HepG2 (cell line): ENCODE results near the gene ZNF587B. TPM values are rescaled to one million over a fixed set of nuclear protein-coding genes. Genes with fewer than 3 reads are reported as not detected.

Experiments used
- ASH2L ChIP-seq: fragments of 300-600, 200-600 bp; sonication (generic); IDR thresholded peaks from 2 replicates; pipeline ENCODE4 v1.7.0; 2017; ENCODE audit warnings: low read depth, mild to moderate bottlenecking, moderate library complexity, mixed read lengths, low read length; ENCODE audit not compliant: insufficient read length
- HIVEP1 ChIP-seq: sonication (generic); formaldehyde crosslinking; IDR thresholded peaks from 2 replicates; pipeline ENCODE4 v1.4.0; 2020; ENCODE audit warnings: mild to moderate bottlenecking, missing genetic modification reagents
- KMT2A ChIP-seq: sonication (generic); formaldehyde crosslinking; IDR thresholded peaks from 2 replicates; pipeline ENCODE4 v1.4.0; 2020; ENCODE audit warnings: missing genetic modification reagents
- NFE2L2 ChIP-seq: fragments of 150-350 bp; IDR thresholded peaks from 2 replicates; pipeline ENCODE4 v1.6.1; 2014; ENCODE audit warnings: low read length
- PREB ChIP-seq: sonication (generic); formaldehyde crosslinking; IDR thresholded peaks from 2 replicates; pipeline ENCODE4 v1.4.0; 2020; ENCODE audit warnings: missing genetic modification reagents
- RBAK ChIP-seq: sonication (generic); formaldehyde crosslinking; IDR thresholded peaks from 2 replicates; pipeline ENCODE4 v1.5.1; 2020; ENCODE audit warnings: mild to moderate bottlenecking, missing genetic modification reagents
- TFDP2 ChIP-seq: sonication (generic); formaldehyde crosslinking; IDR thresholded peaks from 2 replicates; pipeline ENCODE4 v1.4.0; 2020; ENCODE audit warnings: missing genetic modification reagents
- USF2 ChIP-seq, 2 experiments: sonication (generic) in 1 of 2; formaldehyde crosslinking in 1 of 2; IDR thresholded peaks; 2 replicates each; pipeline versions ENCODE4 v1.5.1 to v1.6.1; 2011 to 2020; ENCODE audit warnings: borderline replicate concordance in 1 of 2, low read depth in 1 of 2, low read length in 1 of 2, mild to moderate bottlenecking in 1 of 2, missing genetic modification reagents in 1 of 2, moderate library complexity in 1 of 2
- XBP1 ChIP-seq: sonication (generic); formaldehyde crosslinking; IDR thresholded peaks from 2 replicates; pipeline ENCODE4 v1.5.0; 2020; ENCODE audit warnings: missing genetic modification reagents
- ZBTB20 ChIP-seq: sonication (generic); formaldehyde crosslinking; IDR thresholded peaks from 2 replicates; pipeline ENCODE4 v1.8.1; 2023; ENCODE audit warnings: missing genetic modification reagents, low read depth, mild to moderate bottlenecking, borderline replicate concordance
- ZNF383 ChIP-seq: sonication (generic); formaldehyde crosslinking; IDR thresholded peaks from 2 replicates; pipeline ENCODE4 v1.4.0; 2020; ENCODE audit warnings: missing genetic modification reagents, mild to moderate bottlenecking, borderline replicate concordance
- ZNF513 ChIP-seq: sonication (generic); formaldehyde crosslinking; conservative IDR thresholded peaks from 2 replicates; pipeline ENCODE4 v1.5.0; 2020; ENCODE audit warnings: missing genetic modification reagents
- ZNF569 ChIP-seq: sonication (generic); formaldehyde crosslinking; IDR thresholded peaks from 2 replicates; pipeline ENCODE4 v1.5.0; 2020; ENCODE audit warnings: mild to moderate bottlenecking, missing genetic modification reagents, moderate library complexity, borderline replicate concordance
- ZNF770 ChIP-seq: sonication (generic); formaldehyde crosslinking; IDR thresholded peaks from 2 replicates; pipeline ENCODE4 v1.5.0; 2020; ENCODE audit warnings: mild to moderate bottlenecking, missing genetic modification reagents
- ZNF772 ChIP-seq: sonication (generic); formaldehyde crosslinking; IDR thresholded peaks from 2 replicates; pipeline ENCODE4 v1.5.0; 2020; ENCODE audit warnings: mild to moderate bottlenecking, missing genetic modification reagents
- ZSCAN5A ChIP-seq: sonication (generic); formaldehyde crosslinking; IDR thresholded peaks from 2 replicates; pipeline ENCODE4 v1.8.0; 2022; ENCODE audit warnings: mild to moderate bottlenecking, missing genetic modification reagents, borderline replicate concordance
- polyA plus RNA-seq, 8 experiments: library from polyadenylated mRNA; depleted of rRNA in 3 of 8; stranded (reverse) in 7 of 8; unstranded in 1 of 8; fragments of >200 nt; fragmentation: Illumina TruSeq in 4 of 8; extraction: Trizol in 4 of 8; gene quantifications; 2 replicates each; pipeline versions ENCODE4 v1.2.1 to v1.2.3, GENCODE V29; 2011 to 2016; ENCODE audit warnings: low read depth in 4 of 8, missing spikeins in 1 of 8, mixed read lengths in 1 of 8; ENCODE audit not compliant: insufficient read depth in 1 of 8
- total RNA-seq, 5 experiments: library from RNA; depleted of rRNA; stranded (reverse); fragments of >200 nt; fragmentation: Illumina TruSeq; extraction: Trizol; gene quantifications; 2 replicates each; pipeline ENCODE4 v1.2.3, GENCODE V29; 2016; ENCODE audit warnings: low read depth in 1 of 5

Gene ZNF587B
- total and polyA plus RNA-seq, 2 of the 13 experiments (the other 11 are each of a cell fraction or from before 2014, with no cell fraction given), result 5.2 to 29.9 TPM

- TF ChIP-seq PREB (CRISPR knock-in tag) (no peak), ZNF772 (CRISPR knock-in tag) (peak; percentile 75; the same call in 1 of the 2 replicates), TFDP2 (0 out of 2 replicates have a peak, but pooled peaks have one; percentile 25), ZNF569 (no peak), USF2 (IDR thresholded peaks at IDR 0.05; ENCODE audit: low read depth, low read length) (no peak), USF2 (CRISPR knock-in tag; IDR thresholded peaks at IDR 0.05; ENCODE audit: borderline replicate concordance) (peak; percentile 32; the same call in 1 of the 2 replicates), RBAK (CRISPR knock-in tag) (0 out of 2 replicates have a peak, but pooled peaks have one; percentile 12), ZNF770 (no peak), ZBTB20 (CRISPR knock-in tag) (no peak), NFE2L2 (0 out of 2 replicates have a peak, but pooled peaks have one; percentile 12), ZNF383 (CRISPR knock-in tag) (0 out of 2 replicates have a peak, but pooled peaks have one; percentile 81), ASH2L (peak; percentile 43), ZSCAN5A (CRISPR knock-in tag) (no peak), HIVEP1 (CRISPR knock-in tag) (peak; percentile 50; the same call in 1 of the 2 replicates), ZNF513 (CRISPR knock-in tag) (no peak), XBP1 (CRISPR knock-in tag) (no peak), KMT2A (CRISPR knock-in tag) (peak; percentile 53; the same call in 1 of the 2 replicates)
Observed at GRCh38 chr19:57814505-57815246, 15.4 kb upstream of the ZNF587B start, which contains the start of gene ZNF552 (continued).
